Endodermal cell (in vitro differentiated cells): ENCODE measurements around the gene CISH. TPM values are rescaled to one million over a fixed set of nuclear protein-coding genes. Genes with fewer than 3 reads are reported as not detected.

Experiments
- DNase-seq: peaks from one replicate; pipeline ENCODE4 v3.0.0-alpha.2; 2017
- H3K27ac ChIP-seq: 2 replicates; pipeline ENCODE4 v1.5.1; 2013; ENCODE audit warnings: mild to moderate bottlenecking, low read depth, low read length, moderate library complexity
- H3K27me3 ChIP-seq: 2 replicates; pipeline ENCODE4 v1.6.1; 2013; ENCODE audit warnings: mild to moderate bottlenecking, low read length, moderate library complexity; ENCODE audit not compliant: insufficient read depth, control insufficient read depth, poor library complexity, severe bottlenecking
- H3K36me3 ChIP-seq: 2 replicates; pipeline ENCODE4 v1.7.0; 2013; ENCODE audit warnings: mild to moderate bottlenecking, low read length, moderate library complexity; ENCODE audit not compliant: control insufficient read depth, insufficient read depth
- H3K4me1 ChIP-seq: one replicate; pipeline ENCODE4 v1.7.0; 2013; ENCODE audit warnings: low read length; ENCODE audit not compliant: control insufficient read depth, insufficient read depth
- H3K4me3 ChIP-seq: 2 replicates; pipeline ENCODE4 v1.5.1; 2013; ENCODE audit warnings: mild to moderate bottlenecking, low read length, moderate library complexity
- H3K9ac ChIP-seq: 2 replicates; pipeline ENCODE4 v1.6.1; 2013; ENCODE audit warnings: mild to moderate bottlenecking, low read length, moderate library complexity; ENCODE audit not compliant: poor library complexity, severe bottlenecking; ENCODE audit errors: extremely low read depth
- H3K9me3 ChIP-seq: 2 replicates; pipeline ENCODE4 v1.6.1; 2013; ENCODE audit warnings: mild to moderate bottlenecking, low read length, moderate library complexity; ENCODE audit not compliant: control insufficient read depth
- H3K27ac Mint-ChIP-seq: 2 replicates; pipeline ENCODE4 v1.8.0; 2020; ENCODE audit warnings: mixed read lengths
- H3K27me3 Mint-ChIP-seq: 2 replicates; pipeline ENCODE4 v1.8.0; 2021; ENCODE audit warnings: mild to moderate bottlenecking, mixed read lengths; ENCODE audit not compliant: insufficient read depth
- H3K36me3 Mint-ChIP-seq: 2 replicates; pipeline ENCODE4 v1.8.0; 2020; ENCODE audit warnings: low read depth, mixed read lengths
- H3K4me1 Mint-ChIP-seq: 2 replicates; pipeline ENCODE4 v1.8.0; 2020; ENCODE audit warnings: mixed read lengths
- H3K4me3 Mint-ChIP-seq: 2 replicates; pipeline ENCODE4 v1.8.0; 2020; ENCODE audit warnings: mild to moderate bottlenecking, moderate library complexity, mixed read lengths
- H3K9me3 Mint-ChIP-seq: 2 replicates; pipeline ENCODE4 v1.8.0; 2020; ENCODE audit warnings: mild to moderate bottlenecking, mixed read lengths
- WGBS, 2 experiments: methylation state at CpG; one replicate each; pipeline versions ENCODE4 v1.1.5 to v1.1.7; 2013; ENCODE audit warnings: missing lambda C conversion rate in 2 of 2, mixed read lengths in 1 of 2; ENCODE audit not compliant: insufficient coverage in 1 of 2, insufficient read length in 1 of 2; 5-methylcytosine and 5-hydroxymethylcytosine counted together
- total RNA-seq, 2 donors: library from RNA; stranded (reverse); fragmentation: NEBNext Ultra II Directional in 1 of 2; extraction: Animal tissue kit (Norgen Biotek cat#: 25700) in 1 of 2; gene quantifications; 2 replicates in 1 of 2; 3 replicates in 1 of 2; pipeline ENCODE4 v1.2.1, GENCODE V29; 2021
- TF ChIP-seq, protein P1 (sequence below): fragments of 200-600 bp; sonication (generic); conservative IDR thresholded peaks from 2 replicates; pipeline ENCODE4 v1.5.0; 2021; ENCODE audit warnings: antibody characterized with exemption, mild to moderate bottlenecking

Gene CISH
- total RNA-seq, 2 donors from 2014 or later, result 1.2 to 2.0 TPM

DNA sequence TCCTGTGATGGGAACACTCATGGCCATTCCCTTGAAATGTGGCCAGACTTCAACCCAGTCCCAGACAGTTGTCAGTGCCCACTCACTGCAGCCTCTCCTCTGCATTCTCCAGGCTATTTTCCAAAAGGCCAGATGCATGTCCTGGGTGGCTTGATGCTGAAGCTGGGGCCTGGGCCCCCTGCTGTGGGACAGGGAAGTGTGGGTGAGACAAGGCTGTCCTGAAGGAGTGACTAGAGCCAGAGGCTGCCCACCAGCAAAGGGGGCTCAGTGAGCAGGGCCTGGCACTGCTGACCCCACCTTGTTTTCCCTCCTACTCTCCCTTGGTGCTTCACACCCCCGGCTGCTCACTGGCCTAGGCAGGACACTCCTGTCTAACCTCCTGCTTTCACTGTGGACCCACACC, 11.9 kb downstream of the CISH start:
- no peak overlapping the region for H3K27ac ChIP-seq
- Mint-ChIP-seq H3K27me3 (no peaks in the 10 kb centered on the region), H3K27ac (no peak overlapping the region), H3K4me1 (no peaks in the 10 kb centered on the region), H3K36me3 (no peaks in the 10 kb centered on the region), H3K9me3 (no peaks in the 10 kb centered on the region), H3K4me3 (no peak overlapping the region)
- H3K9me3 ChIP-seq, result no peaks in the 10 kb centered on the region
- no peak overlapping the region for H3K9ac ChIP-seq
- TF ChIP-seq, protein P1, sequence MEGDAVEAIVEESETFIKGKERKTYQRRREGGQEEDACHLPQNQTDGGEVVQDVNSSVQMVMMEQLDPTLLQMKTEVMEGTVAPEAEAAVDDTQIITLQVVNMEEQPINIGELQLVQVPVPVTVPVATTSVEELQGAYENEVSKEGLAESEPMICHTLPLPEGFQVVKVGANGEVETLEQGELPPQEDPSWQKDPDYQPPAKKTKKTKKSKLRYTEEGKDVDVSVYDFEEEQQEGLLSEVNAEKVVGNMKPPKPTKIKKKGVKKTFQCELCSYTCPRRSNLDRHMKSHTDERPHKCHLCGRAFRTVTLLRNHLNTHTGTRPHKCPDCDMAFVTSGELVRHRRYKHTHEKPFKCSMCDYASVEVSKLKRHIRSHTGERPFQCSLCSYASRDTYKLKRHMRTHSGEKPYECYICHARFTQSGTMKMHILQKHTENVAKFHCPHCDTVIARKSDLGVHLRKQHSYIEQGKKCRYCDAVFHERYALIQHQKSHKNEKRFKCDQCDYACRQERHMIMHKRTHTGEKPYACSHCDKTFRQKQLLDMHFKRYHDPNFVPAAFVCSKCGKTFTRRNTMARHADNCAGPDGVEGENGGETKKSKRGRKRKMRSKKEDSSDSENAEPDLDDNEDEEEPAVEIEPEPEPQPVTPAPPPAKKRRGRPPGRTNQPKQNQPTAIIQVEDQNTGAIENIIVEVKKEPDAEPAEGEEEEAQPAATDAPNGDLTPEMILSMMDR, result no peak
- H3K36me3 ChIP-seq, result no peaks in the 10 kb centered on the region
- H3K4me1 ChIP-seq, result no peaks in the 10 kb centered on the region
- no peaks in the 10 kb centered on the region for H3K27me3 ChIP-seq
- DNase-seq, result no peak
- no peak overlapping the region for H3K4me3 ChIP-seq
- 85 to 88% methylated on average over 1 of the region's 1 CpG for WGBS, 2 experiments

DNA sequence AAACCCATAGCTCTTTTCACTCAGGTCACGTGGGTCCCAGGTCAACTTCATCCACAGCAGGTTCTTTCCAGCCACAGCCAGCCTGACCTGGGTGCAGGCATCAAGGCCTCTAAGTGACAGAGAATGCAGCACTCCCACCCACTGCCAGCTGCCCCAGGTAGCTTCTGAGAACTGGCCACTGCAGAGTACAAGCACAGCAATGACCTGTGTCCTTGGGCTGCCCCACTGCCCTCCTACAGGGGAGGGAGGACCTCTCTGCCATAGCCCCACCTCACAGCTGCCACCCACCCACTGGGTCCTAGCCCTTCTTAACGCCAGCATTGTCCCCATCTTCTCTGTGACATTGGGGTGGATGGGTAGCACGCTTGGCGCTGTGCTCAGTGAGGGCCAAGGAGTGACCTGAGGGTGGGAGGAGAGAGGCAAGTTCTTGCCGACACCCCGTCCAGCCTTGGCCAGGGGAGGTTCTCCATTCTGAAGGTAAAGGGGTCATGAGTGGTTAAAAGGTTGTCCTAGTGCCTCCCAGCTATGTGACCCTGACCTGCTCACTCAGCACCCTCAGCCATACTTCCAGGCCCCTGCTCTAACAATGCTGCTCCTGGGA, 12.4 kb downstream of the CISH start:
- DNase-seq, result no peak
- no peaks in the 10 kb centered on the region for H3K9me3 ChIP-seq
- Mint-ChIP-seq H3K4me1 (no peaks in the 10 kb centered on the region), H3K27me3 (no peaks in the 10 kb centered on the region), H3K27ac (no peak overlapping the region), H3K4me3 (no peak overlapping the region), H3K9me3 (no peaks in the 10 kb centered on the region), H3K36me3 (no peaks in the 10 kb centered on the region)
- no peaks in the 10 kb centered on the region for H3K4me1 ChIP-seq
- no peaks in the 10 kb centered on the region for H3K27me3 ChIP-seq
- WGBS, 2 experiments, result 80 to 96% methylated on average over 3 to 6 of the region's 6 CpGs
- no peak overlapping the region for H3K9ac ChIP-seq
- H3K36me3 ChIP-seq, result no peaks in the 10 kb centered on the region
- TF ChIP-seq, protein P1, result no peak
- H3K27ac ChIP-seq, result no peak overlapping the region
- no peak overlapping the region for H3K4me3 ChIP-seq

DNA sequence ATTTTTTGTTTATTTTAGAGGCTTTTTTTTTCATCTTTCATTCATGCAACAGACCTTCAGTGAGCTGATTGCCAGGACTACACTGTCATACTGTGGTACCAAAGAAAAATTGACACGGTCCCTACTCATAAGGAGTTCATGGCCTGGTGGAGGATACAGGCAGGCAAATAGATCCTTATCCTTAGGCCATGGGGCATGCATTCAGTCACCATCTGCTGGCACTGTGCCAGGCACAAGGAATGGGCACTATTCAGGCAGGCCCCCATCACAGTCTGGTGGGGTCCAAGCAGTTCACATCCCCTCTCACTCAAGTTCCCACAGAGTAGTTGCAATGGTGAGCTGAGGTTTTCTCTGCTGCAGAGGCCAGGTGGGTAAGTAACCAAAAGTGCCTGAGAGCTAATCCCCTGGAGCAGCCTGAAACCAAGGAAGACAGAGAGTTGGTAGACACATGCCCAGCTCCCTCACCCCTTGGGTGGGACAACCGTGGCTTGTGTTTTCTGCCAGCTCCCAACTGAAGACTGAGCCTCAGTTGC, 17.3 kb downstream of the CISH start:
- no peaks in the 10 kb centered on the region for H3K4me1 Mint-ChIP-seq
- Histone ChIP-seq H3K27me3 (no peaks in the 10 kb centered on the region), H3K36me3 (no peaks in the 10 kb centered on the region), H3K9ac (no peak overlapping the region), H3K27ac (no peak overlapping the region), H3K9me3 (no peaks in the 10 kb centered on the region), H3K4me3 (no peak overlapping the region), H3K4me1 (no peaks in the 10 kb centered on the region)
- H3K27me3 Mint-ChIP-seq, result no peaks in the 10 kb centered on the region
- no peak for DNase-seq
- no peaks in the 10 kb centered on the region for H3K36me3 Mint-ChIP-seq
- H3K27ac Mint-ChIP-seq, result no peak overlapping the region
- TF ChIP-seq, protein P1, result no peak
- H3K4me3 Mint-ChIP-seq, result no peak overlapping the region
- H3K9me3 Mint-ChIP-seq, result no peaks in the 10 kb centered on the region
- WGBS, 2 experiments, result 55 to 75% methylated on average over 1 to 2 of the region's 2 CpGs
